Mesothelial cell of epicardium (in vitro differentiated cells): ENCODE data around the gene GRK3. TPM values are rescaled to one million over a fixed set of nuclear protein-coding genes. Genes with fewer than 3 reads are reported as not detected.
"Not testable (repeated sequence)": the region's sequence is repeated elsewhere in the genome, so short reads cannot be mapped to it uniquely, and the experiment has no call there.

Experiments used
- DNase-seq, 2 experiments: peaks; one replicate each; pipeline ENCODE4 v3.0.0; 2021; ENCODE audit warnings: low spot score in 2 of 2; ENCODE audit not compliant: unreplicated experiment in 2 of 2
- H3K27ac Mint-ChIP-seq: 2 replicates; pipeline ENCODE4 v1.8.0; 2021; ENCODE audit warnings: mixed read lengths
- H3K27me3 Mint-ChIP-seq: 2 replicates; pipeline ENCODE4 v1.8.0; 2021; ENCODE audit warnings: low read depth, mixed read lengths
- H3K36me3 Mint-ChIP-seq: 2 replicates; pipeline ENCODE4 v1.8.0; 2021; ENCODE audit warnings: mixed read lengths
- H3K4me1 Mint-ChIP-seq: 2 replicates; pipeline ENCODE4 v1.8.0; 2021; ENCODE audit warnings: mixed read lengths
- H3K4me3 Mint-ChIP-seq: 2 replicates; pipeline ENCODE4 v1.8.0; 2021; ENCODE audit warnings: mild to moderate bottlenecking, moderate library complexity, mixed read lengths
- H3K9me3 Mint-ChIP-seq: 2 replicates; pipeline ENCODE4 v1.8.0; 2021; ENCODE audit warnings: mixed read lengths
- CTCF ChIP-seq: fragments of 200-600 bp; sonication (generic); IDR thresholded peaks from one replicate; pipeline ENCODE4 v1.5.0; 2021; ENCODE audit warnings: antibody characterized with exemption; ENCODE audit not compliant: unreplicated experiment
- total RNA-seq: library from RNA; stranded (reverse); gene quantifications from 3 replicates; pipeline ENCODE4 v1.2.1, GENCODE V29; 2021

Gene GRK3
- total RNA-seq, 1 donor from 2014 or later: 13.8 TPM

- no peak for DNase-seq
- no peak overlapping the region for H3K4me3 Mint-ChIP-seq
- no peaks in the 10 kb centered on the region for H3K36me3 Mint-ChIP-seq
- H3K9me3 Mint-ChIP-seq: peaks cover 3% of the 10 kb centered on the region
- no peaks in the 10 kb centered on the region for H3K27me3 Mint-ChIP-seq
- TF ChIP-seq CTCF: no peak
- H3K4me1 Mint-ChIP-seq: peaks cover 13% of the 10 kb centered on the region
- no peak overlapping the region for H3K27ac Mint-ChIP-seq
Measured at GRCh38 chr22:25569361-25569760, 4.9 kb downstream of the GRK3 start.

GRCh38 chr22:25569983-25570382, 5.5 kb downstream of the GRK3 start:
- peaks cover 3% of the 10 kb centered on the region for H3K9me3 Mint-ChIP-seq
- H3K4me3 Mint-ChIP-seq: no peak overlapping the region

GRCh38 chr22:25570486-25570885, 6.0 kb downstream of the GRK3 start:
- Mint-ChIP-seq H3K27ac (no peak overlapping the region), H3K36me3 (no peaks in the 10 kb centered on the region), H3K4me1 (peaks cover 10% of the 10 kb centered on the region), H3K9me3 (peaks cover 3% of the 10 kb centered on the region), H3K4me3 (no peak overlapping the region), H3K27me3 (no peaks in the 10 kb centered on the region)
- TF ChIP-seq CTCF: no peak
- DNase-seq: no peak

More at GRCh38 chr22:25569983-25570382, 5.5 kb downstream of the GRK3 start:
- no peak for DNase-seq
- no peak for TF ChIP-seq CTCF
- H3K27me3 Mint-ChIP-seq: no peaks in the 10 kb centered on the region
- no peaks in the 10 kb centered on the region for H3K36me3 Mint-ChIP-seq
- H3K4me1 Mint-ChIP-seq: peaks cover 13% of the 10 kb centered on the region
- H3K27ac Mint-ChIP-seq: no peak overlapping the region

- H3K4me1 Mint-ChIP-seq, H3K4me3 Mint-ChIP-seq, H3K27ac Mint-ChIP-seq, H3K27me3 Mint-ChIP-seq, H3K9me3 Mint-ChIP-seq, H3K36me3 Mint-ChIP-seq, DNase-seq: not testable (repeated sequence)
Measured at GRCh38 chr22:25571969-25572707, 7.7 kb downstream of the GRK3 start.

- DNase-seq: no peak
- peaks cover 3% of the 10 kb centered on the region for H3K9me3 Mint-ChIP-seq
- no peaks in the 10 kb centered on the region for H3K27me3 Mint-ChIP-seq
- H3K4me1 Mint-ChIP-seq: no peaks in the 10 kb centered on the region
- H3K27ac Mint-ChIP-seq: no peak overlapping the region
- no peak for TF ChIP-seq CTCF
- H3K36me3 Mint-ChIP-seq: no peaks in the 10 kb centered on the region
- H3K4me3 Mint-ChIP-seq: no peak overlapping the region
Measured at GRCh38 chr22:25572708-25573171, 8.3 kb downstream of the GRK3 start.

GRCh38 chr22:25573841-25574240, 9.4 kb downstream of the GRK3 start:
- Mint-ChIP-seq H3K27me3 (no peaks in the 10 kb centered on the region), H3K4me1 (no peaks in the 10 kb centered on the region)

More at GRCh38 chr22:25573841-25574240, 9.4 kb downstream of the GRK3 start:
- TF ChIP-seq CTCF: no peak
- Mint-ChIP-seq H3K4me3 (no peak overlapping the region), H3K9me3 (peaks cover 9% of the 10 kb centered on the region), H3K36me3 (peaks cover 10% of the 10 kb centered on the region), H3K27ac (no peak overlapping the region)
- no peak for DNase-seq
